COLO668 (cell line): ENCODE data around the gene ZNF335.

Experiments
- DNase-seq: peaks from one replicate; lab custom pipeline; 2025; ENCODE audit not compliant: unreplicated experiment; lab: John Stamatoyannopoulos, UW

The ZNF335 gene

DNA sequence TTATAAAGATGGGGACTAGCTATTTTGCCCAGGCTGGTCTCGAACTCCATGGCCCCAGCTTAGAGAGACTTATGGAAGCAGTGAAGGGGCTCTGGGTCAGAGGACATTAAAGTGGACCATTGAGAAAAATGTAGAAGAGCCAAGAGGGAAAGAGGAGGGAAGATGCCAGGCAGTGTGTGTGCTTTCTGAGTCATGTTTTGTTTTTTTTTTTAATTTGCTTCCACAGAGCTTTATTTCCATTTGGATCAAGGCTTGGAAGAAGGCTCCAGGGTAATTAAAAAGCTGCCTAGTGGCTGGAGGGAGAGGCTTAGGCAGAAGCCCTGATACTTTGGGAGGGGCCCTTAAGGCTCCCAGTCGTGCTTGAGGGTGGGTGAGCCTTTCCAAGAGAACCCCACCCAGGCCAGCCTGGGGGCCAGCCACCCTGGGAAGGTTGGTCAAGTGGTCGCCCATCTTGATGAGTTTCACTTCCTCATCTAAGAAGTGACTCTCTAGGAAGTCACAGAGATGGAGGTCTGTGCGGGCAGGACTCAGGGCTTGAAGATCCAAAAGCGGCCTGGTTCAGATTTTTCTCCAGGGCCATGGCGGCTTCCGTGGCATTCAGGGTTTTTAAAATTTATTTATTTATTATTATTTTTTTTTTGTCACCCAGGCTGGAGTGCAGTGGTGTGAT is 3.0 kb upstream of the ZNF335 start:
- no peak for DNase-seq

DNA sequence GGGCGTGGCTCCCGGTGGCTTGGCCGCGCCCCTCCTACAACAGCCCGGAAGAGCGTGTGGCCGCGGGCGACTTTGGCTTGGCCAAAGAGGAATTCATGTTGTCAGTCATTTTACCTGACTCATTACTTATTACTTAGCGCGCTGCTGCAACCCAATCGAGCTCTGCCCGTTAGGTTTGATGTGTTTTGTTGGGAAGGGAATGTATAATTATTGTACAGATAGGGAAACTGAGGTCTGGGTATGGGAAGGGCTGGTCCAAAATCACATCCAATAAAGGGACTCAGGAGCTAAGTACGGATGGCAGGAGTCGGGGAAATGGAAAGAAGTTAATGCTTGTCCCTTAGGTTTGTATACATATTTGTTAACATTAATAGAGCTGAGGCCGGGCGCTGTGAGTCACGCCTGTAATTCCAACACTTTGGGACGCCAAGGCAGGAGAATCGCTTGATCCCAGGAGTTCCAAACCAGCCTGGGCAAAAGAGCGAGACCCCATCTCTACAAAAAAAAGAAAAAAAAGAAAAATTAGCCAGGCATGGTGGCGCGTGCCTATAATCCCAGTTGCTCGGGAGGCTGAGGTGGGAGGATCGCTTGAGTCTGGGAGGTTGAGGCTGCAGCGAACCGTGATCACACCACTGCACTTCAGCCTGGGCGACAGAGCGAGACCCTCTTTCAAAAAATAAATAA is 639 bp upstream of the ZNF335 start:
- no peak for DNase-seq

DNA sequence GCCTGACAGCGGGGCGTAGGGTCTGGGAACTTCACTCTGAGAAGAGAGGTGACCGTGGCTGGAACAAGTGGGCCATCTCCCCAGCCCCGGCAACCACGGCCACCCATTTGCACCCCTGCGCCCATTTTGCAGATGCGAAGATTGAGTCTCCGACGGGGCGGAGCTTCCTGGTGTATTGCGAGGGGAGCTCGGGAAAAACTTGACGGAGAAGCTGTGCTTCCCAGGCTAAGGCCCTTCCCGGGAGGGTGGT is 653 bp downstream of the ZNF335 start:
- no peak for DNase-seq

DNA sequence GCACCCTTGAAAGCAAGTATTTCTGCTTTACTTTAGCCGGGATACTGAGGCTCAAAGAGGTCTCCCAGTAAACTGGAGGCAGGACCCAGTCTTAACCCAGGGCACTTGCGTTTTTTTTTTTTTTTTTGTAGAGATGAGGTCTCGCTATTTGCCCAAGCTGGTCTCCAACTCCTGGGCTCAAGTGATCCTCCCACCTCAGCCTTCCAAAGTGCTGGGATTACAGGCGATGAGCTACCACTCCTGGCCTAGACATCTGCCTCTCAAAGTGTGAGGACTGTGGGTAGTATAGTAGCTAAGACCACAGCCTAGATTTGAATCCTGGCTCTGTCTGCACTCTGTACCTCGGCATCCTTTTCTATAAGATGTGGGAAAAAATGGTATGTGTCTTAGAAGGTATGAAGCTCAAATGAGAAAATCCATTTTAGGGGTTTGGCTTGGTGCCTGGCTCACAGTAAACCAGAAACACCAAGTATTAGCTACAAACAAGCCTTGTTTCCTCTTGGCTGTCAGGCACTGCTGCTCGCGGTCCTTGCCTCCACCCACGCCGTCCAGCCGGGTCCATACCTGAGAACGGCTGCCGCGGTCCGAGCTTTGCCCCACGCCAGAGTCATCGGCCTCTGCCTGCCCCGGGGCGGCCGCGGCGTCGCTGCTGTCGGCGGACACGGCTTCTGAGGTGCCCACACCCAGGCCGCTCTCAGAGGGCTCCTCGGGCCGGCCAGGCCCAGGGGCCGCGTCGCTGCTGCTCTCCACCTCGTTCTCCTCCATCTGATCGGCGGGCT is 1.2 kb downstream of the ZNF335 start:
- DNase-seq = peak; percentile 56

DNA sequence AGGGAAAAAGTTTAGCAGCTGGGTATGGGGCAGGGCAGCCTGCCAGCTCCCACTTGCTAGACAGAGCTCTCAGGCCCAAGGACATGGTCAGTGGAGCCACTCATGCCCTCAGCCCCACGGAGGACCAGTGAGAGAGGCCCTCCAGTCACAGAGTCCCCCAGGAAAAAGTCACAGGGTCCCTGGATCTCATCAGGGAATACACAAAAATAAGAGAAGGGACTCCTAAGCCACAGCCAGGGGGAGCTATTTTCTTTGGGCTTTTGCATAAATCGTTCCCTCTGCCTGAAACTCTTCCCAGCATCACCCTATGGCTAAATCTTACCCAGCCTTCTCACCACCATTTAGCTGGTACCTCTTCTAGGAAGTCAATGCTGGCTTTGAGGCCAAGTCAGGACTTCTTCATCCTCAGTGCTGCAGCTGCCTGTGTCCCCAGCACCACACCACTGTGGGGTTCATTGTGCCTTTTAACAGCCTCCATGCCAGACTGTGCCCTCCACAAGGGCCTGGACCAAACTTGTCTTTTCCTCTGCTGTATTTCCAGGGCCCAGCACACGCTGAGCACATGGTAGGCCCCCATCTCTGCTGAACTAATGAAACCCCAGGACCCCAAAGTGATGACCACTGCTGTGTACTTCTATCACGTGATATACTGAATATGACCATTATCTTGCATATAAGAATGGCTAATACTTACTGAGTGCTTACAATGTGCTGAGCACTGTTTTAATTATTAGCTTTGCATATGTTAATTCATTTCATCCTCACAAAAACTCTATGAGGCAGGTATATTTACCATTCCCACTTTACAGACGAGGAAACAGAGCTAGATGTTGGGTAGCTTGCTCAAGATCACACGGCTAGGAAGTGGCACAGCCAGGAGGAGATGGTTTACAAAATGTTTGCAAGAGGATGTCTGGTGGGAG is 2.0 kb downstream of the ZNF335 start:
- peak; percentile 49 for DNase-seq

DNA sequence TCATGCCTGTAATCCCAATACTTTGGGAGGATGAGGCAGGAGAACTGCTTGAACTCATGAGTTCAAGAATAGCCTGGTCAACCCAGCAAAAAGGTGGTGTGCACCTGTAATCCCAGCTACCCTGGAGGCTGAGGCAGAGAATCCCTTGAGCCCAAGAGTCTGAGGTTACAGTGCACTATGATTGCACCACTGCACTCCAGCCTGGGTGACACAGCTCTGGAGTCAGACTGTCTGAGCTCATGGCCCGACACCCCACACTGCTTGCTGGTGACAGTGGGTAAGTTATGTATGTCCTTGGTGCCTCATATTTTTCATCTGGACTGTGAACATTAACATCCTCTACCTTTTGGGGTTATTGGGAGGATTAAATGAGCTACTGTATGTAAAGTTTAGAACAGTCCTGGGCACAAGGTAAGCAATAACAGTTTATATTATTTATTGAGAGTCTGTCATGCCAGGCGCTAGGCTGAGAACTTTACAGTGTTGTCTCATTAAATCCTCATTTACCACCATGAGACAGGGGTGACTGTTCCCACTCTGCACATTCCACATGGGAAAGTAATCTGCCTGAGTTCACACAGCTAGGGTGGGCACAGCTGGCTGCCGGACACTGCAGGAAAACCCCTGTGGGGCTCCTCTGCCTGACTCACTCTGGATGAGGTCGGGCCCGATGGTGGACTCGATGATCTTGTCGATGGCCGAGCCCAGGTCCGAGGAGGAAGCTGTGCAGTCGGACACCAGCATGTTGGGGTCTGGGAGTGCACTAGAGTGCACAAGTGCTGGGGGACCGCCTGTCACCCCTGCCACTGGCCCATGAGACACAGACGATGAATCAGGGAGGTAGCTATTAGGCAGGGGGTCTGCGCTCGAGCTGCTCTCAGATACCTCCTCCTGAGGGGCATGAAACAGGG is 2.9 kb downstream of the ZNF335 start:
- no peak for DNase-seq

DNA sequence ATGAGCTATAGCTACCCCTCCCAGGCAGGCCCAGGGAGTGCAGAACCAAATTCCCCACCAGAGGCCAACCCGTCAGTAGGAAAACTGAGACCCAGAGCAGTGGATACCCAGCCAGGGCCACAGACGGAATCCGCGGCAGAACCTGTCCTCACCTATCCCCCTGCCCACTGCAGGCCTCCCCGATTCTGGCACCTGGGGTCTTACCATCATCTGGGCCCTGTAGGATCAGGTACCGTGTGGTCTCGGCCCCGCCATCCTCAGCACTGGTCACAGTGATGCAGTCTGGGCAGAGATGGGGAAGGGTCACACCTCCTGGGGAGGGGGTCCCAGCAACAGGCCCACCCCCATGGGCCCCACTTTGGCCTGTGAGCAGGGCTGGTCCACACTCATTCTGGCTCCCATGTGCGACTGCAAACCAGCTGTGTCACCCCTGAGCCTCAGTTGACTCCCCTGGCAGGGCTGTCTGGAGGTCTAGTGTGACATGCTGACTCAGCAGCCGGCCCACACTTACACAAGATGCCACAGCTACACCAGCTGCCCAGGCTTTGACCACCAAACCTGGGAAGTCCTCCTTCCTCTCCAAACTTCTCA is 3.8 kb downstream of the ZNF335 start:
- no peak for DNase-seq

DNA sequence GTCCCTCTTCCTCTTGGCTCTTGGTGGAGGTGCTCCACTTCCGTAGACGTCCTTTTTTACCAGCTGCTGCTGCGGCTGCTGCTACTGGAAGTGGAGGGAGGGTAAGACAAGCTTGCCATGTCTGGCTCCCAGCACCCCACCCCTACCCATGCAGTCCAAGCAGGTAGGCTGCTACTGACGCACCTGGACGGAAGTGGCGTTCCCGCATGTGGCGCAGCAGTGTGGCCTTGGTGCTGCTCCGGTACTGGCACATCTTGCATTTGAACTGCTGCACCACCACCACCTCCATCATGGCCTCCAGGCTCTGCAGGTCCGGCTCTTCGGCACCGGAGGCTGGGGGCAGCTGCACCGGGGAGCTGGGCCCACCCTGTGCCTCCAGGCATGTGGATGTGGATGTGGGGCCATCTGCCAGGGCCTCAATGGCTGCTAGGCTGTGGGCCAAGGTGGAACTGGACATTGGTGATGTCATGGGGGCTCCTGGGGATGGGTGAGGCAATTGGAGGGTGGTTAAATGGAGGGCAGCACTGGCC is 4.4 kb downstream of the ZNF335 start:
- no peak for DNase-seq

DNA sequence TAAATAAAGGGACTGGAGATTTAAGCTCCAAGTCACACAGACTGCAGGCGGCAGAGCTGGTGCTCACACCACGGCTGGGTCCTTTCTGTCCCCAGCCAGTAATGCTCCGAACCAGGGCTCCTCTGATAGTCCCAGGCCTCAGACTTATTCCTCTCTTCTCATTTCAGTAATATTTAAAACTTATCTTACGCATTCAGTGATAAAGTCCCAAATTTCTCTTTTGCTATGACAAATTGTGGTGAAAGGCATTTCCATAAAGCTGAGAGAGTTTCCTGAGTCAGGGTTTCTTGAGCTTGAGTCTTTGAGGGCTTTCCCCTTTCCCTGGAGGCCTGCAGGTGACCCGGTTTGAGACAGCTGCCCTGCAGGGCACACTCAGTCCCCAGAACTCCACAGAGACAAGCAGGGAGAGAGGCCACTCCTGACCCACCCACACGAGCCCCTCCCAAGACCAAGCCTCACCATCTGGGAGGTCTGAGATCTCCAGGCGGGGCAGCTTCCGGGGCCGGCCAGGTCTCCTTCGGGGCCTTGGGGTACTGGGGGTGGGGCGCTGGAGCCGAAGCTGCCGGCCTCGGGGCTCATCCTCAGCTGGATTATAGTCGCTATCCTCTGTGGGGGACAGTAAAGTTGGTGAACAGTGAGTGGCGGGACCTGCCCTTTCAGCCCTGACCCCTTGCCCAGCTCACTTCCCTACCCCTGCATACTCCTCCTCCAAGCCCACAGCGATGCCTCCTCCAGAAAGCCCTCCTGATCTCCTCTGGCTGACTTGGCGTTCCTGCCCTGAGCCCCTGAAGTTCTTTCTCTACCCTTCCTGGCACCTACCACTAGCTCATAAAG is 6.6 kb downstream of the ZNF335 start:
- DNase-seq = no peak

DNA sequence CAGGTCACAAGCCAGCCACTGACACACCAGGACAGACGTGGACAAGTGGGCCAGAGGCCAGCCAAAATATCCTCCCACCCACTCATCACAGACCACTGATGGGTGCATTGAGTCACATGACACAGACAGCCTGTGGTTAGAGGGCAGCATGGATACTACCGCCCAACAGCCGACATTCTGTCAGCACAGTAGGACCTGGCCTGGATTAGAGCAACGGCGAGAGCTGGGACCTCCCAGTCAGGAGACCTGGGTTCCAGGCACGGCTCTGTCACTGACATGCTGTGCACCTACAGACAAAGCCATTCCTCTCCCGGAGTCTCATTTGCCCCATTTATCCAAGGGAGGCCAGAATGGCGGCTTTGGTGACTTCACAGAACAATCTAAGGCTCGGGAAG is 8.0 kb downstream of the ZNF335 start:
- no peak for DNase-seq

DNA sequence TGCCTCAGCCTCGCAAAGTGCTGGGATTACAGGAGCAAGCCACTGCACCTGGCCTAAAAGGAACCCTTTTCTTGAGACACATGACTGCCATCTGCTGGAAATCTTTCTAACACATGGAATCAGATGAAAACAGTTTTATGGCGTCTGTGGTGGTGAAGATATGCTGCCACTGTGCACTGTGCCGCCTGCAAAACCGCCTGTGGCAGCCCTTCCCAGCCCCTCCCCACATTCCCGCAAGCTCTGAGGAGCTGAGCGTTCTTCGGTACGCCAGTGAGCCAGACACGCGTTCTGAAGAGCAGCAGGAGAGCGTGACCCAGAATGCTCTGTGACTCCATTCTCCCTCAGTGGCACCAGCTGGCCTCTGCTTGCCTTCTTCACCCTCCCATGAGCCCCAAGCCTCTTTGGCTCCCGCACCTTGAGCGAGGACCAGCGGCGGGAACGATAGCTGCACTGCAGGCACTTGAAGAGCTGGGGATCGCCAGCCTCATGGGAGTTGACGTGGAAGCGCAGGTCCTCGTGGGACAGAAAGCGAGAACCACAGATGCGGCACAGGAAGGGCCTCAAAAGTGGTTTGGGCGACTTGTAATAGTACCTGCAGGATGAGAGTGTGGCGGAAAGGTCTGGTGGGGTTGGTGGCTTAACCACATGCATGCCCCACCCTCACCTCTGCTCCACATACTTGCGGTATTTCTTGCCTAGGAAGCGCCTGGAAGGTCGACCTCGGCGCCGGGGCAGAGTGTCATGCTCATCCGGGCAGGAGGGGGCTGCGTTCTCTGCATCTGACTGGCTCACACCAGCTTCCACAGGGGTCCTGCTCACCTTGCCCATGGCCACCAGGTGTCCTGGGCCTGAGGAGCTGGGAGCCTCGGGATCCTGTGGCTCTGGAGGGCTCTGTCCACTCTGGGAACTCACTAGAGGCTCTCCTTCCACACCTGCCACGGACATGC is 8.7 kb downstream of the ZNF335 start:
- peak; percentile 39 for DNase-seq

DNA sequence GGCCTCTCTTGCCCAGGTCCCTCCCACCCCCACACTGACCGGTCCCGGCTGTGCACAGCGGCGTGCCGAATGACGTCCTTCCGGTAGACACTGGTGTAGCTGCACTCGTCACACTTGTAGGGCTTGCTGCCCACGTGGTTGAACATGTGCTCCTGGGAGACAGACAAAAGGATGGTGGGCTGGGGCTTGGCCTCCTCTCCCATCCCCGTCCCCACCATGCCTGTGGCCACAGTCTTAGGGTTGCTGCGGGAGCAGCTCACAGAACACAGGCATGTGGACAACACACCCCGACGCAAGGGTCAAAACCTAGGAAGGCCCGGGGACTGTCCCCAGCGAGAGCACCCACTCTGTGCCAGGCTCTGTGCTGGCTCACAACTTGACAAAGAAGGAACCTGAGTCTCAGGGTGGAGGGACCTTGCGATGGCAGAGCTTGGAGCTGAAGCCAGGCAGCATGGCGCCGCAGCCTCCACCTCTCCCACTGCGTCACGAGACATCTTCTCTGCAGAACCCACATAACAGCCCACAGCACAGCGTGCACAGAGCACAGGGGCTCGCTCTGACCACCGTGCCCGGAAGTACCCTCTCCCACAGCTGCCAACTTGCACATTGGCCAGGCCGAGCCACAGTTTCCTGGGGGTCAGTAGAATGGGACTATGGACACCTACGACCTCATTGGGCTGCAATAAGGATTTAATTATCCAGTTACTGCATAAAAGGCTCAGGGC is 9.8 kb downstream of the ZNF335 start:
- no peak for DNase-seq

DNA sequence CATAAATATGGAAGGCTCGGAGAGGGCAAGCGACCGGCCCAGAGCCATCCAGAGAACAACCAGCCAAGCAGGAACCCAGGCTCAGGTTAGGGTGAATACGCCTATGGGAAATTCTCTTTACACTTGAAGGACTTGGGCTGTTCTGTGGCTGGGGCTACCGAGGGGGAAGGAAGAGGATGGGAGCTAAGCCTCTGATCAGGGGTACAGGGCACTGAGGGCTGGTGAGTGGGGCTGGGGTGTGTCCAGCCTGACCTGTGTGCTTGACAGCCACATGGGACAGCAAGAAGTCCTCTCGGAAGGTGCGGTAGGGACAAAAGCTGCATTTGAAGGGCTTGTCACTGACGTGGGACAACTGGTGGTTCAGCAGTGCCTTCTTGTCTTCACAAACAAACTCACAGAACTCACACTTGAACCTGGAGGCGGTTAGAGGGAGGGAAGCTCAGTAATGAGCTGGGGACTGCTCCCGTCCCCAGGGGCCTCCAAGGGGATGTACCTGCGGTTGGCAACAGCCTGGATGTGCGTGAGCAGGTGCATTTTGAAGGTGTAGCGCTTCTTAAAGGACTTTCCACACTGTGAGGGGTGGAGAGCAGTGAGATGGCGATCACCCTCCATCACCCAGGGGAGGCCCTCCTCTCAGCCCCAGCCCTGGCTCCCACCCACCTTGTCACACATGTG is 11.9 kb downstream of the ZNF335 start:
- DNase-seq = no peak

DNA sequence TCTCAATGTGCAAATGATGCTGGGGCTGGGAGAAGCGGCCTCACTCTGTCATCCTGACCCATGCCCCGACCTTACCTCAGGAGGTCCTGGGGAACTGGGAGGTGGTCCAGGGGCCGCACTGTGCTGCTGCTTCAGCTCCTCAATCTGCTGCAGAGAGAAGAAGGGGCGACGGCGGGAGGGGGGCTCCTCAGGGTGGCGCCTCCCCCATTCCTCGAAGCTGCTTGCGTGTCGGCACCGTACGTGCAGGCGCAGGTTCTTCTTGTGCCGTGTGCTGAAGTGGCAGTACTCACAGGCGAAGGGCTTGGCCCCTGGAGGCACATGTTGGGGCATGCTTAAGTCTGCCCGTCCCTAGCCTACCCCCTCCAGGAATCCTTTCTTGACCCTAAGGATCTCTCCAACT is 12.9 kb downstream of the ZNF335 start:
- DNase-seq = no peak

DNA sequence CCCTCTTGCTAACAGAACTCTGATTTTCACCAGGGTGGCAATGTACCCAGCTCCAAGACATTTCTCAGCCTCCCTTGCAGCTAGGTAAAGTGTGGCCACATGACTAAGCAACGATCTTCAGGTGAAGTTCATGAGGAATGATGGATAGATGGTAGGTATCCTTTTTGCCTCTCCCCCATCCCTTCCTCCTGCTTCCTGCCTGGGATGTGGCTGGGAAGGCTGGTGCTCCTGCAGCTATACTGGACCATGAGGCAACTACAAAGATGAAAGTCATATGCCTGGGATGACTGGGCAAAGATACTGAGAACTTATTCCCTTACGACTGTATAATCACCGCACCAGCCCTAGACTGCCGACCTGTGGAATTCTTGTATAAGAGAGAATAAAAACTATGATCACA is 13.4 kb downstream of the ZNF335 start:
- no peak for DNase-seq
